Activated T-cell treated with anti-CD3 and anti-CD28 coated beads, Interleukin-2, amount 50 U/mL, for 72 hours (primary cell): ENCODE results near the gene TLE1. TPM values are rescaled to one million over a fixed set of nuclear protein-coding genes. Genes with fewer than 3 reads are reported as not detected.
A peak's percentile ranks its signal among the peaks of the same experiment; 100 is the strongest.
"Not testable (repeated sequence)": the region's sequence is repeated elsewhere in the genome, so short reads cannot be mapped to it uniquely, and the experiment has no call there.

Source experiments
- ATAC-seq, 2 donors: fragments of 150-1000 bp; cut with Tn5 transposase; replicated peaks in 1 of 2; 2 replicates each; pipeline ENCODE4 v1.10.0; 2021; ENCODE audit warnings: moderate library complexity in 2 of 2, mild to moderate bottlenecking in 1 of 2
- DNase-seq, 2 donors: peaks; one replicate each; pipeline ENCODE4 v3.0.0; 2021 to 2022; ENCODE audit warnings: mixed read lengths in 1 of 2
- H3K27ac Mint-ChIP-seq: one replicate; pipeline ENCODE4 v1.8.0; 2022; ENCODE audit warnings: mild to moderate bottlenecking, moderate library complexity, mixed read lengths
- H3K27me3 Mint-ChIP-seq: one replicate; pipeline ENCODE4 v1.8.0; 2022; ENCODE audit warnings: low read depth, mixed read lengths
- H3K36me3 Mint-ChIP-seq, 2 donors: one replicate each; pipeline ENCODE4 v1.8.0; 2022; ENCODE audit warnings: mixed read lengths in 2 of 2, mild to moderate bottlenecking in 1 of 2; ENCODE audit not compliant: insufficient read depth in 2 of 2
- H3K4me1 Mint-ChIP-seq: one replicate; pipeline ENCODE4 v1.8.0; 2022; ENCODE audit warnings: low read depth, mixed read lengths
- H3K4me3 Mint-ChIP-seq, 2 donors: one replicate each; pipeline ENCODE4 v1.8.0; 2022; ENCODE audit warnings: mild to moderate bottlenecking in 2 of 2, mixed read lengths in 2 of 2, moderate library complexity in 2 of 2
- H3K9me3 Mint-ChIP-seq, 2 donors: one replicate each; pipeline ENCODE4 v1.8.0; 2022; ENCODE audit warnings: mixed read lengths in 2 of 2
- total RNA-seq, 2 donors: library from RNA; stranded (reverse); gene quantifications; one replicate each; pipeline ENCODE4 v1.2.3, GENCODE V29; 2022

TLE1 gene
- total RNA-seq, 2 donors from 2014 or later, result 0.30 to 0.34 TPM

DNA sequence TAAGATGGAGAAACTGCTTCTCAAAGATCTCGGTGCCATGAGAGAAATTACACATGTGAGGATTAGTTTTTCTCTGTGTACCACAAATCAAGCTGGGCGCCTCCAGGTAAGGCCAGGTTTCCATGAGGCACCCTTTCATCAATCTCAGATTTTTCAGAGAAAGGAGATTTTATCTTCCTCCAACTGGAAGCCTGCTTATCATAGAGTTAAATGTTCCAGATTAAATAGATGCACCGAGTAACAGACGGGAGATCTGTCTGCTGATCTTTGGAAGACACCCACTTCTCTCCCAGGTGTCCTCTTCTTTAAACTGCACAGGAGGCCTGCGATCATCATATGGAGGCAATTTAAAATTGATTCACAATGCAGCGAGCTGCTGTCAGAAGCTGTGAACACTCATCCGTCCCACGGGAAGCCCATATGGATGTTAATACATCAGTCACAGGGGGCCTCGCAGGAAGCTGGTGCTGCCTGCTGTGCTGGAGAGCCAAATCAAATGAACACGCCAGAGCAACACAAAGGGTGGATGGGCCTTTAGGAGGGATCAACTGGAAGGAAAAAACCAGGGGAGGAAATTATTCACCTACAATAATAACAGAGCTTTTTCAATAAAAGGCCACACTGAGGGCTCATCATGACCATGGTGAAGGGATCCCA lies 93.3 kb downstream of the TLE1 start:
- ATAC-seq, result no peak
- Mint-ChIP-seq H3K36me3 (no peaks in the 10 kb centered on the region), H3K4me3 (no peak overlapping the region), H3K27me3 (peaks cover 29% of the 10 kb centered on the region), H3K4me1 (peaks cover 9% of the 10 kb centered on the region), H3K9me3 (no peaks in the 10 kb centered on the region), H3K27ac (no peak overlapping the region)
- no peak for DNase-seq

GRCh38 chr9:81595293-81595692 lies 94.1 kb downstream of the TLE1 start:
- H3K27me3 Mint-ChIP-seq, result peaks cover 29% of the 10 kb centered on the region
- H3K36me3 Mint-ChIP-seq, DNase-seq, H3K9me3 Mint-ChIP-seq, H3K27ac Mint-ChIP-seq, H3K4me3 Mint-ChIP-seq, ATAC-seq: not testable (repeated sequence)
- peaks cover 11% of the 10 kb centered on the region for H3K4me1 Mint-ChIP-seq

GRCh38 chr9:81594415-81594814 lies 94.9 kb downstream of the TLE1 start:
- H3K4me3 Mint-ChIP-seq, result no peak overlapping the region
- H3K27me3 Mint-ChIP-seq, result peaks cover 29% of the 10 kb centered on the region
- H3K4me1 Mint-ChIP-seq, result peaks cover 20% of the 10 kb centered on the region
- no peak for ATAC-seq
- H3K36me3 Mint-ChIP-seq, result no peaks in the 10 kb centered on the region
- no peak overlapping the region for H3K27ac Mint-ChIP-seq
- DNase-seq, result no peak
- H3K9me3 Mint-ChIP-seq, result no peaks in the 10 kb centered on the region

- Mint-ChIP-seq H3K27me3 (peaks cover 21% of the 10 kb centered on the region), H3K4me1 (peaks cover 20% of the 10 kb centered on the region), H3K36me3 (no peaks in the 10 kb centered on the region), H3K27ac (no peak overlapping the region), H3K4me3 (no peak overlapping the region), H3K9me3 (no peaks in the 10 kb centered on the region)
- ATAC-seq (no peak), DNase-seq (no peak)
Measured at GRCh38 chr9:81592887-81593266, 96.5 kb downstream of the TLE1 start.

GRCh38 chr9:81591791-81592190 lies 97.6 kb downstream of the TLE1 start:
- Mint-ChIP-seq H3K27ac (no peak overlapping the region), H3K36me3 (no peaks in the 10 kb centered on the region), H3K9me3 (no peaks in the 10 kb centered on the region), H3K27me3 (peaks cover 13% of the 10 kb centered on the region), H3K4me1 (peaks cover 14% of the 10 kb centered on the region), H3K4me3 (no peak overlapping the region)
- DNase-seq, result no peak
- ATAC-seq, result no peak

DNA sequence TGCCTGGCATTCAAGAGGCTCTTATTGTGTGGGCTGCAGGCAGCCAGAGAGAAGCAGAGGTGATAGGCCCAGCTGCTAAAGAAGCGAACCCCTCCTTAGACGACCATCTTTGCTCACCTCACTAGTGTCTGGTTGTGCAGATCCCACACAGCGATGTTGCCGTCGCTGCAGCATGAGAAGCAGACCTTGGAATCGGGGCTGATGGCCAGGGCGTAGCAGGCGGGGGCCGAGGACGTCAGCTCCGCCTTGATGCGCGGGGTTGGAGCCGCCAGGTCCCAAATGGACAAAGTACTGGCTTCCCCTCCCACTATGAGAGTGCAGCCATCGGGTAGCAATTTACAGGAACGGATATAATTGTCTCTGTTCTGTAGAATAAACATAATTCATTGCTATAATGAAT lies 98.7 kb downstream of the TLE1 start:
- Mint-ChIP-seq H3K36me3 (no peaks in the 10 kb centered on the region), H3K27me3 (peaks cover 5% of the 10 kb centered on the region), H3K9me3 (no peaks in the 10 kb centered on the region), H3K27ac (no peak overlapping the region), H3K4me1 (peaks cover 11% of the 10 kb centered on the region), H3K4me3 (no peak overlapping the region)
- ATAC-seq, result no peak
- DNase-seq, result no peak

DNA sequence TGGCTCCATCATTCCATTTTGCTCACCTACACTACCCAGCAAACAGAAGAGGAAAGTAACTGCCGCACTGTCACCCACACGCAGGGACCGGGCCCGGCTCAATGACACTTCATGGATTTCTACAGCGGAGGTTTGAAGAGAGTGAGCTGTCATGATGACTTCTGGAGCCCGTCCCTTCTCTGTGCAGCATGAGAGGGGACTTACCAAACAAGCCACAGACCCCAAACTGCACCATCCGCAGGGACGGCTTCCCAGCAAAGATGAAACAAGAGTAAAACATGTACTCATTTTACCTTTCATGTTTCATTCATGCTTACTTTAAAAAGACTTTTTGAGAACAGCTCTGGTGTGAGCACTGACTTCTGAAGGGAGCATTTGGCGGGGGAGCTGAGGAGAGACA lies 99.5 kb downstream of the TLE1 start:
- peak; percentile 66 to 86 for ATAC-seq
- DNase-seq, result peak in 1 of 2 donors; percentile 14
- no peaks in the 10 kb centered on the region for H3K9me3 Mint-ChIP-seq

DNA sequence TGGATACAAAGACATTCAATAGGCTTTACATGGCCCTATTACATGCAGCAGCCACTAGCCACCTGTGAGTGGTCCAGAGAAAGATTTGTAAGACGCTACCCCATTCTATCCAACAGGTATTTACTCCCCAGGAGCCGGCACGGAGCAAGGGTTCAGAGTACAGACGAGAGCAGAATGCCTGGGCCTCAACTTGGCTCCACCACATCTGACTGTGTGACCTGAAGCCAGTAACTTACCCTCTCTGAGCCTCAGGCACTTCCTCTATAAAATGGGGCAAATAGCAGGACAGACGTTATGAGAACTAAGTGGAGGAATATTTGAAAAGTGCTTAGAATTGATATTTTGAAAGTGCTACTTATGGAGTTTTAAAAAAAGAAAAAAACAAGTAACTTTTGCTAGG lies 100.0 kb downstream of the TLE1 start:
- Mint-ChIP-seq H3K27ac (no peak overlapping the region), H3K36me3 (no peaks in the 10 kb centered on the region), H3K27me3 (peaks cover 5% of the 10 kb centered on the region), H3K4me3 (no peak overlapping the region), H3K9me3 (no peaks in the 10 kb centered on the region), H3K4me1 (peaks cover 11% of the 10 kb centered on the region)
- DNase-seq, result no peak
- no peak for ATAC-seq

More for the DNA sequence above, 99.5 kb downstream of the TLE1 start:
- Mint-ChIP-seq H3K36me3 (no peaks in the 10 kb centered on the region), H3K4me3 (no peak overlapping the region), H3K27me3 (peaks cover 5% of the 10 kb centered on the region), H3K27ac (no peak overlapping the region), H3K4me1 (peaks cover 11% of the 10 kb centered on the region)

- Mint-ChIP-seq H3K9me3 (no peaks in the 10 kb centered on the region), H3K27ac (no peak overlapping the region), H3K4me3 (no peak overlapping the region), H3K4me1 (peaks cover 11% of the 10 kb centered on the region), H3K36me3 (no peaks in the 10 kb centered on the region), H3K27me3 (peaks cover 5% of the 10 kb centered on the region)
- ATAC-seq (no peak), DNase-seq (no peak)
Measured at GRCh38 chr9:81588148-81588871, 101.0 kb downstream of the TLE1 start.

GRCh38 chr9:81586786-81587185 lies 102.6 kb downstream of the TLE1 start:
- ATAC-seq, result no peak

DNA sequence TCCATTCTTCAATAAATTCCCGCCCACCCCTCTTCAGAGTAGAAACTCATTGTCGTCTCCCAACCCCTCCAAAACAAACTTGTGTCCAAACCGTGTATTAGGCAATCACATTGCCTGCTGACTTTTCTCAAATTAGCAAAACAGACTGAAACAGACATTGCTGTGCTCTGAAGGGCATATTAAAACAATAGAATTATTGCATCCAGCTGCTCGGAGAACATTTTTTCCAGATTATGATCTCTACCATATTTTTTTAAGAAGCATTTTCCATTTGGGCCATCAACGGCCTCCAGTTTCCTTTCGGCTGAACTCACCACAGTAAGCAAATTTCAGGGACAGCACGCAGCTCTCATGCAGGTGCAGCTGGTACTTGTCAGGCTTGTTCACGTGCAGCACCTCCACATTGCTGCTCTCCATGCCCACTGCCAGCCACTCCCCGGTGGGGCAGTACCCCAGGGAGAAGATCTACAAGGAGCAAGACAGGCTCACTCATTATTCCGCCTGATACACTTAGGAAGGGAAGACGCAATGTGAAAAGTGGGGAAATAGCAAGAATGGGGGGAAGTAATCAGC lies 104.1 kb downstream of the TLE1 start:
- no peak for ATAC-seq
- DNase-seq, result no peak
- Mint-ChIP-seq H3K4me3 (no peak overlapping the region), H3K9me3 (no peaks in the 10 kb centered on the region), H3K27me3 (no peaks in the 10 kb centered on the region), H3K27ac (no peak overlapping the region), H3K4me1 (peaks cover 8% of the 10 kb centered on the region), H3K36me3 (no peaks in the 10 kb centered on the region)

More at GRCh38 chr9:81586786-81587185, 102.6 kb downstream of the TLE1 start:
- Mint-ChIP-seq H3K36me3 (no peaks in the 10 kb centered on the region), H3K27ac (no peak overlapping the region), H3K27me3 (no peaks in the 10 kb centered on the region), H3K9me3 (no peaks in the 10 kb centered on the region), H3K4me1 (peaks cover 11% of the 10 kb centered on the region), H3K4me3 (no peak overlapping the region)
- DNase-seq, result no peak

- DNase-seq (no peak), ATAC-seq (no peak)
- H3K36me3 Mint-ChIP-seq, result no peaks in the 10 kb centered on the region
- no peak overlapping the region for H3K4me3 Mint-ChIP-seq
- no peaks in the 10 kb centered on the region for H3K4me1 Mint-ChIP-seq
- H3K9me3 Mint-ChIP-seq, result no peaks in the 10 kb centered on the region
- no peaks in the 10 kb centered on the region for H3K27me3 Mint-ChIP-seq
- H3K27ac Mint-ChIP-seq, result no peak overlapping the region
Measured at GRCh38 chr9:81584099-81584498, 105.2 kb downstream of the TLE1 start.

DNA sequence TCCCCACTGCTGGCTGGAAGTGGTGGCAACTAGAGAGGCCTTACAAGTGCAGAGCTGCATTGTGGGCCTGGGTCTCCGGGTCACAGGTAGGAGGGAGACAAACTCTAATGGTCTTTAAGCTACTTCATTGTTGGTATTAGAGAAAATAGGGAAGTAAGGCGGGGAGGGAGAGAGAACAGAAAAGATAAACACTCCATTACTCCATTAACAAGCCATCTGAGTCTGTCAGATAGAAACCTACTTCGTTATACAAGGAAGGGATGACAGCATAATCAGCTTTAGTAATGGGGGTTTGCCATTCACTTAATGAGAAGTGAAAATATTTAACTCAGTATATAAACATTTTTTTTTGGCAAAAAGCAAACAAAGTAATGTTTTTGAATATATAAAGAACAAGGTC lies 107.4 kb downstream of the TLE1 start:
- Mint-ChIP-seq H3K9me3 (no peaks in the 10 kb centered on the region), H3K4me1 (no peaks in the 10 kb centered on the region), H3K27ac (no peak overlapping the region), H3K27me3 (no peaks in the 10 kb centered on the region), H3K4me3 (no peak overlapping the region), H3K36me3 (no peaks in the 10 kb centered on the region)
- ATAC-seq (no peak), DNase-seq (no peak)
